GM20431 (cell line): ENCODE measurements around the gene SPSB2.

Experiments used
- in situ Hi-C: fragments of 300-500 bp; cut with MseI, MboI; formaldehyde crosslinking; loops from one replicate; pipeline ENCODE4 v1.15.0; 2020; ENCODE audit warnings: low sequenced_read_pairs; ENCODE audit not compliant: unreplicated experiment

Gene SPSB2

DNA sequence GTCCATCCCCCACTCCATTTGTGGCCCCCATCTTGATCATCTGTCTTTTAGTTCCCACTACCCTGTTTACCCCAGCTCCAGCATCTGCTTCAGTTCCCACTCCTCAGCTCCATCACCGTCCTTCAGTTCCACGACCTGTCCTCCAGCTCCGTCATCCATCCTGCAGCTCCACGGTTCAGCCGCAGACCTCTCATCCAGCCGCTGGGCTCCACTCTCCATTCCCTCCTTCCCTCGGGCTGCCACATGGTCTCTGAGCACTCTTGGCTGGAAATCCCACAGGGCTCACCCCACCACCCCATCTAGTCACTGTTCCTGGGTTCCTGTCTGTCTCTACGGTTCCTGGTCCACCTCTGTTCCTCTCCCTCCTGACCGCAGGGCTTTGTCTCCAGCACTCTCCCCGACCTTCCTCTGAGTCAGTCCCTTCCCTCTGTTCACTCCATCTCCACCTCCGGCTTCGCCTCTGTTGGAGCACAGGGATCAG, 48.2 kb downstream of the SPSB2 start:
- in situ Hi-C loops, result loop anchor here (25.0 kb wide), 1 partner anchor 88 kb away; no protein-coding TSS in a partner anchor

DNA sequence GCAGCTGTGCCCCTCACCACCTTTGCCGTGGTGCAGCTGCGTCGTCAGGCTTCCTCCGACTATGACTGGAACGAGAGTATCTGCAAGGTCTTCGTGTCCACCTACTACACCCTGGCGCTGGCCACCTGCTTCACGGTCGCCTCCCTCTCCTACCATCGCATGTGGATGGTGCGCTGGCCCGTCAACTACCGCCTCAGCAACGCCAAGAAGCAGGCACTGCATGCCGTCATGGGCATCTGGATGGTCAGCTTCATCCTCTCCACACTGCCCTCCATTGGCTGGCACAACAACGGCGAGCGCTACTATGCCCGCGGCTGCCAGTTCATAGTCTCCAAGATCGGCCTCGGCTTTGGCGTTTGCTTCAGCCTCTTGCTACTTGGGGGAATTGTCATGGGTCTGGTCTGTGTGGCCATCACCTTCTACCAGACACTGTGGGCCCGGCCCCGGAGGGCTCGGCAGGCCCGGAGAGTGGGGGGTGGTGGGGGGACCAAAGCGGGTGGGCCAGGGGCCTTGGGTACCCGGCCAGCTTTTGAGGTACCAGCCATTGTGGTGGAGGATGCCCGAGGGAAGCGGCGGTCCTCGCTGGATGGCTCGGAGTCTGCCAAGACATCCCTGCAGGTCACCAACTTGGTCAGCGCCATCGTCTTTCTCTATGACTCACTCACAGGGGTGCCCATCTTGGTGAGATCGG, 48.9 kb downstream of the SPSB2 start:
- in situ Hi-C loops, result no loop called here

DNA sequence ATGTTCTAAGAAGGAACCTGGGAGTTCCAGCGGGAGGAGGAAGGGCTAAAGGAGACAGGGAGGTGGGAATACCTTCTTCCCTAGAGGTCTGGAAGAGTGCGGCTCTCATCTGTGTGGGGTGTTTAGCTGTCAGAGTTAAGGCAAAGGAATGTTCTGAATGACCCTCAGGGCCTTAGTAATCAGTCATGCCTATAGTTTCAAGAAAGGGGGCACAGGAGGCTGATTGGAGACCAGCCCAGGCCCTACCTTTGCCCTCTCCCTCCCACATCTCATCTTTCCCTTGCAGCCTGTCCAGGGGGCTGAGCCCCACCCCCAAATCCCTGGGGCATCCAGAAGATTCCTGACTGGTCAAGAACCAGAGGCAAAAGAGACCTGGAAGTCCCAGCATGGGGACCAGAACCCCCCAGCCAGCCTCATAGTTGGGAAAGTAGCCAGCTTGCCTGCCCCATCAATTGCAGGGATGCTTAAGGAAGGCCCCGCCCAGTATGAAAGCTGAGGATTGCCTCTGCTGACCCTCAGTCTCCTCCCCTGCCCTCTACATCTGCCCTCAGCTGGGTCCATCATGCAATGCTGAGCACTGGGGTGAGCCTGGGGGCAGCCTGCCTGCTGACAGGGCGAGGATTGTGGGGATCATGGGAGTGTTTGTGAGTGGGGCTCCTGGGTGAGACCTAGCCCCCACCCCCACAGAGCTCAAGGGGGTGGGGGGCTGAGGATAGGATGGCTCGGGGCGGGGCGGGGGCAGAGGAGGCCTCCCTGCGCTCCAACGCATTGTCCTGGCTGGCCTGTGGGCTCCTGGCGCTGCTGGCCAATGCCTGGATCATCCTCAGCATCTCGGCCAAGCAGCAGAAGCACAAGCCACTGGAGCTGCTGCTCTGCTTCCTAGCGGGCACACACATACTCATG, 49.7 kb downstream of the SPSB2 start:
- in situ Hi-C loops, result no loop called here

DNA sequence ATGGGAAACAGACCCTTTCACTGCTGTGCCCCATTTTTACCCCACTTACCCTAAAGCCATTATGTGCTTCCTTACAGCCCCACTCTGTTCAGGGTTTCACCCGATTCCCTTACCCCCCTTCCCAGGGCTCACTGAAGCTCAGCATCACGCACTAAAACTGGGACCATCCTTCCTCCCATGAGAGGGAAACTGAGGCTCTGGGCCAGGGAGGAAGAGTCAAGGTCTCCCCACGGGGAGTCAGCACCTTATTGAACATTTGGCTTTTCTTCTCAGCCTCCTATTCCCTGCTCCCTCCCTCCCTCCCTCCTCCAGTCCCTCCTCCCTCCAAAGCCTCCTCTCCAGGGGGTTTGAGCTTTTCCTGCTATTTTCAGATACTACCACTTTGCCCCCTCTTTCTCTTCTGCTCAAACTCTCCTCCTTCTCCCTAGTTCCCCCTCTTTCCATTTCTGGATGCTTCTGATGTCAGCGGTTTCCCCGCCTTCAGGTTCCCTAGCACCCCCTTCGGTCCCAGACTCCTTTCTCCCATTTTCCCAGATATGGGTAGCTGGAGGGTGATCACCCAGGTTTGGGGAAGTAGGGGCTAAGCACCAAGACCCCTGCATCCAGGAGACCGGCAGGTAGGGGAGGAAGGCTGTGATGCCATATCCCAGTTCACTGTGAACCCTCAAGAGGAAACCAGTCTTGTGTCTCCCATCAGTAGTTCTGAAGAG, 50.5 kb downstream of the SPSB2 start:
- in situ Hi-C loops, result no loop called here

DNA sequence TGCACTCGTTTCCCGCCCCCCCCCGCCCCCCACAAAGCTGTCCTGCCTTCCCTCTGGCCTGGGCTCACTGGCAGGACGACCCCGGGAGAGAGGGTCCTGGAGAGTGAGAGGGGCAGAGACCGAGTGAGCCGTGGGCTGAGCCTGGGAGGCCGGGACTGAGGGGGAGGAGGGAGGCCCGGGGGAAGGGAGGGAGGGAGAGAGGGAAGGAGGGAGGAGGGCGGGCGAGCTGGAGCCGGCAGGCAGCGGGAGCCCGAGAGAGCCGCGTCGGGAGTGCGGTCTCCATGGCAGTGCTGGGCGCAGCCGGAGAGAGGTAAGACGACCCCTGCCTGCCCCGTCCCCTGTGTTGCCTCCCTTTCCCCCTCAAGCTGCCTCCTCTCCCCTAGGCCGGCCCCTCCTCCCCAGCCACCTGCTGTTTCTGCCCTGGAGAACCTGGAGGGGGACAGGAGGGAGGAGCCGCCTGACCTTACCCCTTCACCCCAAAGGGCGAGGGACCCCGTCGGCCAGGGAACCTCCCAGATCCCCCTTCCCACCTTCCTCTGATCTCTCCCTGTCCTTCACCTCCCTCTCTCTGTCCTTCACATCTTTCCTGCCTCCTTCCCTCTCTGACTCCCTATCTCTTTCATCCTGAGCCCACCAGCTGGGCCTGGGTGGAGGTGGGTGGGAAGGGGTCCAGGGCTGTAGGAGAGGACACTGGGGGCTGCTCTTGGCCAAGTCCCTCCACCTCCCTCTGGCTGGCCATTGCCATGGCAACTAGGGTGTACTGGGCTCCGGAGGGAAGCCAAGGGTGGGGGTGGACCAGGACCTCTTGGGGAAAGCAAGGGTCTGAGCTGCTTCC, 51.3 kb downstream of the SPSB2 start, which contains the start of gene GPR162:
GPR162 (plus strand) TSS at position 231 of the 835 bp plus-strand sequence. CDS start 2,078 bp downstream, outside the sequence.
- in situ Hi-C loops, result no loop called here
